CD4-positive, CD25-positive, alpha-beta regulatory T cell (primary cell): ENCODE measurements around the gene PJA2. TPM values are rescaled to one million over a fixed set of nuclear protein-coding genes. Genes with fewer than 3 reads are reported as not detected.

Source experiments
- ATAC-seq, 2 donors: fragments of 150-1000 bp; cut with Tn5 transposase; one replicate each; pipeline ENCODE4 v1.10.0; 2021; ENCODE audit warnings: low read depth in 2 of 2, moderate number of reproducible peaks in 2 of 2, moderate library complexity in 1 of 2
- DNase-seq, 3 donors: peaks; one replicate each; pipeline versions ENCODE4 v3.0.0 to v3.0.0-alpha.2; 2012 to 2022; ENCODE audit warnings: mixed read lengths in 1 of 3
- H3K27ac ChIP-seq: one replicate; pipeline ENCODE4 v1.7.0; 2013; ENCODE audit warnings: mild to moderate bottlenecking, low read length; ENCODE audit not compliant: insufficient read depth, poor library complexity, severe bottlenecking
- H3K27me3 ChIP-seq: one replicate; pipeline ENCODE4 v1.7.0; 2013; ENCODE audit warnings: low read length; ENCODE audit not compliant: control insufficient read depth, insufficient read depth
- H3K36me3 ChIP-seq: one replicate; pipeline ENCODE4 v1.7.0; 2013; ENCODE audit warnings: mild to moderate bottlenecking, low read length, moderate library complexity; ENCODE audit not compliant: control insufficient read depth, insufficient read depth
- H3K4me1 ChIP-seq: 2 replicates; pipeline ENCODE4 v1.7.0; 2013; ENCODE audit warnings: mild to moderate bottlenecking, low read length; ENCODE audit not compliant: insufficient read depth, control insufficient read depth, poor library complexity, severe bottlenecking
- H3K4me3 ChIP-seq: one replicate; pipeline ENCODE4 v1.7.0; 2013; ENCODE audit warnings: low read depth, mild to moderate bottlenecking, low read length, moderate library complexity
- H3K9me3 ChIP-seq, 2 experiments: 1 replicate in 1 of 2; 2 replicates in 1 of 2; pipeline ENCODE4 v1.7.0; 2013; ENCODE audit warnings: low read length in 2 of 2, mild to moderate bottlenecking in 1 of 2, moderate library complexity in 1 of 2; ENCODE audit not compliant: control insufficient read depth in 2 of 2
- H3K27ac Mint-ChIP-seq, 3 donors: one replicate each; pipeline ENCODE4 v1.8.0; 2020 to 2022; ENCODE audit warnings: mild to moderate bottlenecking in 3 of 3, mixed read lengths in 3 of 3, moderate library complexity in 2 of 3
- H3K27me3 Mint-ChIP-seq: one replicate; pipeline ENCODE4 v1.8.0; 2022; ENCODE audit warnings: mild to moderate bottlenecking, mixed read lengths
- H3K36me3 Mint-ChIP-seq: one replicate; pipeline ENCODE4 v1.8.0; 2020; ENCODE audit warnings: mixed read lengths
- H3K4me1 Mint-ChIP-seq, 4 donors: one replicate each; pipeline ENCODE4 v1.8.0; 2020 to 2022; ENCODE audit warnings: mixed read lengths in 4 of 4, mild to moderate bottlenecking in 1 of 4
- H3K4me3 Mint-ChIP-seq, 4 donors: one replicate each; pipeline ENCODE4 v1.8.0; 2020 to 2022; ENCODE audit warnings: mild to moderate bottlenecking in 4 of 4, mixed read lengths in 4 of 4, moderate library complexity in 3 of 4
- H3K9me3 Mint-ChIP-seq, 7 donors: one replicate each; pipeline ENCODE4 v1.8.0; 2020 to 2022; ENCODE audit warnings: mixed read lengths in 7 of 7, mild to moderate bottlenecking in 3 of 7, moderate library complexity in 2 of 7
- polyA plus RNA-seq, 4 donors: library from polyadenylated mRNA; unstranded; fragments of 300-500 nt; fragmentation: Illumina TruSeq; gene quantifications; one replicate each; pipeline ENCODE4 v1.2.3, GENCODE V29; 2021
- total RNA-seq: library from RNA; stranded (reverse); gene quantifications from one replicate; pipeline ENCODE4 v1.2.3, GENCODE V29; 2022

PJA2 gene
- total and polyA plus RNA-seq, 5 donors from 2014 or later, result 56.5 to 73.7 (median 63.7) TPM

DNA sequence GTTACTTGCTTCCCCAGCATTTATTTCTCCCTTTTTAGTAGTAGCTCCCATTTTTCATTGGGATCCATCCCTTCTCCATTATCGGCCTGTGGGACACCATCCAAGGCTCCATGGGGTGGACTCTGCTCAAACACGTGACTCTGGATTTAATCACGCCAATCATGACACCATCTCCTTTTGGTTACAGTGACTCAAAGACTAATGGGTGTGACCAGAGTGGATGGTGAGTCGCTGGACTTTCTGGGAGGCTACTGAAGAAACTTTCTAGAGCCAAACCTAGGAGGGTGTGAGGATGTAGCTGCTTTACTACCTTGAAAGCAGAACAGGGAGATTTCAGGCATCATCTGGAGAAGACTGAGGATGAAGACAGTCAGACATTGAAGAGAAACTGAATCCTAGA lies 93.1 kb downstream of the PJA2 start:
- Mint-ChIP-seq H3K36me3 (peaks cover 10% of the 10 kb centered on the region), H3K4me1 (peaks cover 0 to 2% (median 0%) of the 10 kb centered on the region in 4 donors), H3K9me3 (peaks cover 0 to 3% (median 0%) of the 10 kb centered on the region in 7 donors), H3K4me3 (no peak overlapping the region), H3K27me3 (no peaks in the 10 kb centered on the region), H3K27ac (no peak overlapping the region)
- ATAC-seq, result no peak
- H3K36me3 ChIP-seq, result no peaks in the 10 kb centered on the region
- no peak for DNase-seq
- no peaks in the 10 kb centered on the region for H3K27me3 ChIP-seq
- no peaks in the 10 kb centered on the region for H3K4me1 ChIP-seq
- no peaks in the 10 kb centered on the region for H3K9me3 ChIP-seq
- H3K4me3 ChIP-seq, result no peak overlapping the region
- H3K27ac ChIP-seq, result no peak overlapping the region

DNA sequence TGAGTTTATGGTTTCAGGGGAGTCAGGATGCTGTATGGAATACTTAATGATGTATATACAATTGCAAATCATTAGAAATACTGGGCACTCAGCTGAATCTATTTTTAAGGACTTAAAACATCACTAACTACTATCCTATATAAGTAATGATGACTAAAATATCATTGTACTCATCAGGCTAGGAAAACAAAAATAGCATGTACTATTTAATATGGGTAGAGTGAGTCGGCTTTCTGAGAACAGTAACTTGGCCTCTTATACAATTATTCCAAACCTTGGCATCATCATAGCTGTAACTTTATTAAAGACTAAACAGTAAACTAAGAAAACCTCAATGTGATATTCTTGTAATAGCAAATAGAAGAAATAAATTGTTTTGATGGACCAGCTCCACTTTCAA lies 94.5 kb downstream of the PJA2 start:
- H3K36me3 ChIP-seq, result no peaks in the 10 kb centered on the region
- no peaks in the 10 kb centered on the region for H3K4me1 ChIP-seq
- peaks cover 0 to 2% (median 0%) of the 10 kb centered on the region in 4 donors for H3K4me1 Mint-ChIP-seq
- H3K9me3 ChIP-seq, result no peaks in the 10 kb centered on the region
- H3K27me3 Mint-ChIP-seq, result no peaks in the 10 kb centered on the region
- H3K4me3 Mint-ChIP-seq, result no peak overlapping the region
- H3K27me3 ChIP-seq, result no peaks in the 10 kb centered on the region
- no peak for ATAC-seq
- peaks cover 0 to 3% (median 0%) of the 10 kb centered on the region in 7 donors for H3K9me3 Mint-ChIP-seq
- no peak overlapping the region for H3K27ac ChIP-seq
- H3K27ac Mint-ChIP-seq, result no peak overlapping the region
- H3K4me3 ChIP-seq, result no peak overlapping the region
- no peak for DNase-seq
- peaks cover 7% of the 10 kb centered on the region for H3K36me3 Mint-ChIP-seq

DNA sequence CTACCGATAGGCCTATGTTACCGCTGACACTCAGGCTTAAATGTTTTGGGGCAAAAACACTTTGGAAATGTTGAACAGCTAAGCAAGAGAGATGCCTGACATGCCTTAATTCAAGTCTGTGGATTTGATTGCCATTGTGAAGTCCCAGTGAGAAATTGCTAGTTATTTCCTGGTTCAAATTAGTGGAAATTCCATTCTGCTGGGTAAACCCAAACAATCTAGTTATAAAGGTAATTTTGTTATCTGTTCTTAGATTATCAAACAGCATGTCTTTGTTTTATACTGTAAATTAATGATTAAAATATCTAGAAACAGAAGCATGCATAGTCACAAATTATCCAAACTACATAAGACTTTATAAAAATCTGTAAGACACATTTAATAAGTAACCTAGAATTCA lies 96.6 kb downstream of the PJA2 start:
- no peaks in the 10 kb centered on the region for H3K27me3 Mint-ChIP-seq
- Histone ChIP-seq H3K27ac (no peak overlapping the region), H3K4me3 (no peak overlapping the region), H3K4me1 (no peaks in the 10 kb centered on the region), H3K36me3 (no peaks in the 10 kb centered on the region), H3K9me3 (no peaks in the 10 kb centered on the region), H3K27me3 (no peaks in the 10 kb centered on the region)
- peaks cover 5% of the 10 kb centered on the region for H3K36me3 Mint-ChIP-seq
- DNase-seq, result no peak
- no peak overlapping the region for H3K4me3 Mint-ChIP-seq
- H3K4me1 Mint-ChIP-seq, result peaks cover 0 to 2% (median 0%) of the 10 kb centered on the region in 4 donors
- no peak for ATAC-seq
- H3K9me3 Mint-ChIP-seq, result peaks cover 0 to 3% (median 0%) of the 10 kb centered on the region in 7 donors
- no peak overlapping the region for H3K27ac Mint-ChIP-seq

GRCh38 chr5:109312695-109313094 lies 97.1 kb downstream of the PJA2 start:
- ATAC-seq (no peak), DNase-seq (no peak)
- no peak overlapping the region for H3K27ac Mint-ChIP-seq
- H3K27ac ChIP-seq, result no peak overlapping the region
- H3K9me3 Mint-ChIP-seq, result peaks cover 0 to 3% (median 0%) of the 10 kb centered on the region in 7 donors
- no peaks in the 10 kb centered on the region for H3K36me3 ChIP-seq
- H3K4me1 Mint-ChIP-seq, result peaks cover 0 to 2% (median 0%) of the 10 kb centered on the region in 4 donors
- no peaks in the 10 kb centered on the region for H3K9me3 ChIP-seq
- no peak overlapping the region for H3K4me3 ChIP-seq
- peaks cover 5% of the 10 kb centered on the region for H3K36me3 Mint-ChIP-seq
- H3K4me1 ChIP-seq, result no peaks in the 10 kb centered on the region
- no peak overlapping the region for H3K4me3 Mint-ChIP-seq
- no peaks in the 10 kb centered on the region for H3K27me3 Mint-ChIP-seq
- no peaks in the 10 kb centered on the region for H3K27me3 ChIP-seq

DNA sequence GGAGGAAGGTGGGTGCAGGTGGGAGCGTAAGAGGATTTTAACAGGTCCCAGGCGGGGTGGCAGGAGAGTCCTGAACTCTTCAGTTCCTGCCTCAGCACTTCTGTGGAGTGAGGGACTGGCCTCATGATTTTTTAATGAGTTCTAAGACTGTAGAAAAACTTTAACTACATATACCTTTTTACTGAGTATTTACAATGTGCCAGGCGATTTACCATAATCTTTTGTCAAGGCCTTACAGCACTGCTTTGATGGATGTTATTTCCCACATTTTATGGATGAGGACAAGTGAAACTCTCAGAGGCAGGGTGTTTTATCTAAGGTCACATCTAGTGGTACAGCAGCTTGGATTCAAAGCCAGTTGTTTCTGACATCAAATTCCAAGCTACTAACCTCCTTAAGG lies 99.5 kb downstream of the PJA2 start:
- H3K9me3 Mint-ChIP-seq, result no peaks in the 10 kb centered on the region
- DNase-seq (no peak), ATAC-seq (no peak)
- Histone ChIP-seq H3K27ac (no peak overlapping the region), H3K4me1 (no peaks in the 10 kb centered on the region), H3K4me3 (no peak overlapping the region), H3K9me3 (no peaks in the 10 kb centered on the region), H3K27me3 (no peaks in the 10 kb centered on the region), H3K36me3 (no peaks in the 10 kb centered on the region)
- peaks cover 0 to 2% (median 0%) of the 10 kb centered on the region in 4 donors for H3K4me1 Mint-ChIP-seq
- H3K27me3 Mint-ChIP-seq, result no peaks in the 10 kb centered on the region
- peak overlapping the region; percentile 7 to 59 (median 39) for H3K27ac Mint-ChIP-seq
- no peaks in the 10 kb centered on the region for H3K36me3 Mint-ChIP-seq
- no peak overlapping the region for H3K4me3 Mint-ChIP-seq

DNA sequence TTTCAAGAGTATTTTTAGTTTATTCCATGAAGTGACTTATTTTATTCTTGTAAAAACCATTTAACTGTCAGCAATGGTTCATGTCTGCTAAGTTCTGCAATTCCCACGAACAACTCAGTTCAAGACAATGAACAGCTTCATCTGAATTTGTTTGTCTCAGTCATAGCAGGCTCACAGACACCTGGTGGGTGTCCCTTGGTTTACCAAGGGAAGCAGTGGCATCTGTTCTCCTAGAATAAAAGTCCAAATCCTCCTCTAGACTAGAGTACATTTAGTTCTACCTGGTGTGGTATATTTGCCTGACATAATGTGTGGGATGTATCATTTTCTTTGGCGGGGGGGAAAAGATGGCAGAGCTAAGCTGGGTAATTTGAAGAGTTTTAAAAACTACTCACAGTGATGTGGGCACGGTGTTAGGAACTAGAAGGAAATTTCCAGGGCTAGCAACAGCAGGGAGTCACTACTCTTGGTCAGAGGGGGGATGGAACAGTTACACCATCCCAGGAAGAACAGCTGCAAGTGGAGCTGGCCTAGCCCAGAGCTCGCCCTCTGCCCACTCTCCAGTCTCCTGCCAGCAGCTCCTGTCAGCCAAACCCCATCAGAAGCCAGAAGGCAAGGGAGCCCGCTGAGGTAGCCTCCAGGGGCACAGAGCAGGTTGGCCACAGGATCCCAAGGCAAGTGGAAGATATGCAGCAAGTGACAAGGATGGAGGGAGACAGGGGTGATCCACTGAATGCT lies 100.3 kb downstream of the PJA2 start:
- no peak overlapping the region for H3K27ac ChIP-seq
- Mint-ChIP-seq H3K27ac (peak overlapping the region in 2 of 3 donors; percentile 7 to 59), H3K4me3 (no peak overlapping the region), H3K36me3 (no peaks in the 10 kb centered on the region), H3K4me1 (peaks cover 0 to 2% (median 0%) of the 10 kb centered on the region in 4 donors), H3K27me3 (no peaks in the 10 kb centered on the region), H3K9me3 (no peaks in the 10 kb centered on the region)
- no peak for DNase-seq
- H3K36me3 ChIP-seq, result no peaks in the 10 kb centered on the region
- H3K27me3 ChIP-seq, result no peaks in the 10 kb centered on the region
- no peak overlapping the region for H3K4me3 ChIP-seq
- H3K4me1 ChIP-seq, result no peaks in the 10 kb centered on the region
- H3K9me3 ChIP-seq, result no peaks in the 10 kb centered on the region
- no peak for ATAC-seq

DNA sequence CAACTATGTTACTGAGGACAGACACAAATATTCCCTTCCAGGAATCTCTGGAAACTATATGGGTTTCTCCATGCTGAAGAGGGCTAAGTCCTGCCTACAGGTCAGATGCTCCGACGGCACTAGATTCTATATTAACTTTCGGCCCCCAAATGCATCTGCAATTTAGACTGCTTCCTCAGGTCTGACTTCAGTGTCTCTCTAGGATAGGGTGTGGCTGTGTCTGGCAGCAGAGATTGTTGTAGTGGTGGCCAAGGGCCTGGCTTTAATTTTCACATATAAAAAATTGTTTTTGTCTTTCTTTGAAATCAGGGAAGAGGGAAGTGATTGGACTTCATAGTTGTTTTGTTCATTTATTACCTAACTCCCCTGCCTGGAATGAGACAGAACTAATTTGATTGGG lies 101.8 kb downstream of the PJA2 start:
- Mint-ChIP-seq H3K9me3 (no peaks in the 10 kb centered on the region), H3K4me3 (no peak overlapping the region), H3K4me1 (no peaks in the 10 kb centered on the region), H3K27ac (no peak overlapping the region), H3K27me3 (no peaks in the 10 kb centered on the region), H3K36me3 (no peaks in the 10 kb centered on the region)
- no peaks in the 10 kb centered on the region for H3K4me1 ChIP-seq
- H3K36me3 ChIP-seq, result no peaks in the 10 kb centered on the region
- no peak for DNase-seq
- no peaks in the 10 kb centered on the region for H3K9me3 ChIP-seq
- no peaks in the 10 kb centered on the region for H3K27me3 ChIP-seq
- H3K27ac ChIP-seq, result no peak overlapping the region
- no peak overlapping the region for H3K4me3 ChIP-seq
- ATAC-seq, result no peak

GRCh38 chr5:109307456-109307855 lies 102.3 kb downstream of the PJA2 start:
- no peaks in the 10 kb centered on the region for H3K36me3 ChIP-seq
- Mint-ChIP-seq H3K27ac (no peak overlapping the region), H3K36me3 (no peaks in the 10 kb centered on the region), H3K4me1 (no peaks in the 10 kb centered on the region), H3K4me3 (no peak overlapping the region), H3K27me3 (no peaks in the 10 kb centered on the region), H3K9me3 (no peaks in the 10 kb centered on the region)
- no peak overlapping the region for H3K4me3 ChIP-seq
- ATAC-seq (no peak), DNase-seq (no peak)
- H3K4me1 ChIP-seq, result no peaks in the 10 kb centered on the region
- H3K9me3 ChIP-seq, result no peaks in the 10 kb centered on the region
- H3K27me3 ChIP-seq, result no peaks in the 10 kb centered on the region
- H3K27ac ChIP-seq, result no peak overlapping the region
